Esophagus muscularis mucosa (tissue), 3 donors: ENCODE results near the gene SLC2A13.

Source experiments
- POLR2A ChIP-seq: fragments of 450-650 bp; IDR thresholded peaks from one replicate; pipeline ENCODE4 v1.6.1; 2017; ENCODE audit warnings: antibody characterized with exemption, moderate library complexity, mild to moderate bottlenecking, low read depth
- POLR2AphosphoS5 ChIP-seq, 2 donors: sonication (generic); formaldehyde crosslinking; IDR thresholded peaks; one replicate each; pipeline ENCODE4 v1.6.1; 2017; ENCODE audit warnings: antibody characterized with exemption in 2 of 2
- TF ChIP-seq, protein P1 (sequence below), 3 experiments: fragments of 200-600 bp in 2 of 3; fragments of 450-650 bp in 1 of 3; sonication (generic) in 2 of 3; IDR thresholded peaks; one replicate each; pipeline ENCODE4 v1.5.1; 2017 to 2019; ENCODE audit warnings: antibody characterized with exemption in 3 of 3, mild to moderate bottlenecking in 2 of 3, moderate library complexity in 1 of 3

DNA sequence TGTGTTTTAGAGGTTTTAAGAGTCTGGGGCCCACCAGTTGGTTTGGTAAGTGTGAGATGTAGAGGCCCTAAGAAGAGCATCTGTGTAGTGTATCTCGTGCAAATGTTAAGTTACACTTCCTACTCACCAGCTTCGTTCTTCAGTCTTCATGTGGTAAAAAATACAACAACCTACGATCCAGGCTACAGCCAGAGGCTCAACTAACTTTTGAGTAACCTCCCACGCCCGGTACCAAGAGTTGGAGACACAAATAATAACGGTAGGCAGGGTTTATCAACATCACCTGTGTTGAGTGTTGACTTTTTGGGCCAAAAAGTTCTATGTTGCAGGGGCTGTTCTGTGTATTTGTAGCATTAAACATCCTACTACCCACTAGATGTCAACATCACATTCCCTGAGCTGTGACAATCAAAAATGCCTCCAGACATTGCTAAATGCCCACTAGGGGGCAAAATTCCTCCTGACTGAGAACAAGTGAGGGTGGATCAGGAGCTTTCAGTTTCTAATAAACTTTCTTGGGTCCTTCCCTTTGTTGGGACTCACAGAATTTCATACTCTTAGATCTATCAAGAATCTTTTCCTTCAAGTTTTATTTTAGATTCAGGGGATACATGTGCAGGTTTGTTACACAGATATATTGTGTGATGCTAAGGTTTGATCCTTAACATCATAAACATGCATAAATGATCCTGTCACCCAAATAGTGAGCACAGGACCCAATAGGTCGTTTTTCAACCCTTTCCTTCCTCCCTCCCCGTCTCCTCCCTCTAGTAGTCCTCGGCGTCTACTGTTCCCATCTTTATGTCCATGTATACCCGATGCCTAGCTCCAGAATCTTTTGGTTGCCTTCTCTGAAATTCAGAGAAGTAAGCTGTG is 94.7 kb downstream of the SLC2A13 start:
- TF ChIP-seq, protein P1, sequence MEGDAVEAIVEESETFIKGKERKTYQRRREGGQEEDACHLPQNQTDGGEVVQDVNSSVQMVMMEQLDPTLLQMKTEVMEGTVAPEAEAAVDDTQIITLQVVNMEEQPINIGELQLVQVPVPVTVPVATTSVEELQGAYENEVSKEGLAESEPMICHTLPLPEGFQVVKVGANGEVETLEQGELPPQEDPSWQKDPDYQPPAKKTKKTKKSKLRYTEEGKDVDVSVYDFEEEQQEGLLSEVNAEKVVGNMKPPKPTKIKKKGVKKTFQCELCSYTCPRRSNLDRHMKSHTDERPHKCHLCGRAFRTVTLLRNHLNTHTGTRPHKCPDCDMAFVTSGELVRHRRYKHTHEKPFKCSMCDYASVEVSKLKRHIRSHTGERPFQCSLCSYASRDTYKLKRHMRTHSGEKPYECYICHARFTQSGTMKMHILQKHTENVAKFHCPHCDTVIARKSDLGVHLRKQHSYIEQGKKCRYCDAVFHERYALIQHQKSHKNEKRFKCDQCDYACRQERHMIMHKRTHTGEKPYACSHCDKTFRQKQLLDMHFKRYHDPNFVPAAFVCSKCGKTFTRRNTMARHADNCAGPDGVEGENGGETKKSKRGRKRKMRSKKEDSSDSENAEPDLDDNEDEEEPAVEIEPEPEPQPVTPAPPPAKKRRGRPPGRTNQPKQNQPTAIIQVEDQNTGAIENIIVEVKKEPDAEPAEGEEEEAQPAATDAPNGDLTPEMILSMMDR (IDR thresholded peaks at IDR 0.05) = peak; percentile 72 to 80 (median 75)
- TF ChIP-seq POLR2A (no peak), POLR2AphosphoS5 (IDR thresholded peaks at IDR 0.05) (no peak)
